ENCODE measurements around the gene RTL3.
A peak's percentile ranks its signal among the peaks of the same experiment; 100 is the strongest.
"Not testable (repeated sequence)": the region's sequence is repeated elsewhere in the genome, so short reads cannot be mapped to it uniquely, and the experiment has no call there.

The RTL3 gene

GRCh38 chrX:78658845-78659744 is at the start of gene RTL3:
Gene RTL3, minus strand, starts transcription at chrX:78659328. Its CDS starts 908 bp downstream, at chrX:78658420.
- DNase-seq, result peak; percentile 12

- DNase-seq, result no peak
These were observed 49.7 kb upstream of the RTL3 start for GRCh38 chrX:78708816-78709215.

- DNase-seq, result peak; percentile 1
These were observed 49.1 kb upstream of the RTL3 start for GRCh38 chrX:78708262-78708661.

- no peak for DNase-seq
These were observed 46.9 kb upstream of the RTL3 start for GRCh38 chrX:78706071-78706470.

GRCh38 chrX:78693536-78693935 is 34.4 kb upstream of the RTL3 start:
- DNase-seq, result no peak

- no peak for DNase-seq
These were observed 33.9 kb upstream of the RTL3 start for GRCh38 chrX:78693012-78693411.

GRCh38 chrX:78687586-78687985 is 28.5 kb upstream of the RTL3 start:
- no peak for DNase-seq

- no peak for DNase-seq
These were observed 14.1 kb upstream of the RTL3 start for GRCh38 chrX:78673246-78673645.

- no peak for DNase-seq
These were observed 6.2 kb upstream of the RTL3 start for GRCh38 chrX:78665342-78665741.

GRCh38 chrX:78661836-78662235 is 2.7 kb upstream of the RTL3 start:
- no peak for DNase-seq

GRCh38 chrX:78659955-78660354 is 827 bp upstream of the RTL3 start:
- no peak for DNase-seq

- DNase-seq, result no peak
These were observed 714 bp downstream of the RTL3 start for GRCh38 chrX:78658414-78658813.

GRCh38 chrX:78655642-78656041 is 3.5 kb downstream of the RTL3 start:
- DNase-seq, result no peak

- peak; percentile 4 for DNase-seq
These were observed 5.9 kb downstream of the RTL3 start for GRCh38 chrX:78653118-78653822.

- peak; percentile 2 for DNase-seq
These were observed 8.2 kb downstream of the RTL3 start for GRCh38 chrX:78650906-78651437.

GRCh38 chrX:78643874-78644273 is 15.3 kb downstream of the RTL3 start:
- DNase-seq, result no peak

GRCh38 chrX:78643096-78643495 is 16.0 kb downstream of the RTL3 start:
- DNase-seq, result no peak

- not testable (repeated sequence) for DNase-seq
These were observed 23.0 kb downstream of the RTL3 start for GRCh38 chrX:78636096-78636495.

- no peak for DNase-seq
These were observed 33.9 kb downstream of the RTL3 start for GRCh38 chrX:78624962-78625909.

GRCh38 chrX:78624426-78624825 is 34.7 kb downstream of the RTL3 start:
- no peak for DNase-seq

- no peak for DNase-seq
These were observed 36.3 kb downstream of the RTL3 start for GRCh38 chrX:78622831-78623230.

GRCh38 chrX:78619834-78620233 is 39.3 kb downstream of the RTL3 start:
- no peak for DNase-seq

GRCh38 chrX:78618987-78619386 is 40.1 kb downstream of the RTL3 start:
- no peak for DNase-seq

All from amniotic stem cell (primary cell).